Mucosa of descending colon (tissue), 3 donors: ENCODE measurements around the gene CNTN4. TPM values are rescaled to one million over a fixed set of nuclear protein-coding genes. Genes with fewer than 3 reads are reported as not detected.

Source experiments
- ATAC-seq: fragments of 200-7000 bp; cut with Tn5 transposase; one replicate; pipeline ENCODE4 v1.9.1; 2020; ENCODE audit warnings: mild to moderate bottlenecking, moderate library complexity
- DNase-seq, 3 donors: peaks; one replicate each; pipeline ENCODE4 v3.0.0-alpha.2; 2020
- H3K36me3 ChIP-seq: fragments of 200-600 bp; one replicate; pipeline ENCODE4 v1.8.0; 2021; ENCODE audit warnings: low read depth, mild to moderate bottlenecking
- H3K4me1 ChIP-seq: fragments of 200-600 bp; one replicate; pipeline ENCODE4 v1.8.0; 2021; ENCODE audit warnings: low read depth, mild to moderate bottlenecking
- H3K4me3 ChIP-seq: fragments of 200-600 bp; one replicate; pipeline ENCODE4 v1.8.0; 2021; ENCODE audit warnings: mild to moderate bottlenecking
- H3K9me3 ChIP-seq: fragments of 200-600 bp; one replicate; pipeline ENCODE4 v1.8.0; 2021; ENCODE audit warnings: mild to moderate bottlenecking
- CTCF ChIP-seq: fragments of 200-600 bp; IDR thresholded peaks from one replicate; pipeline ENCODE4 v1.8.0; 2022; ENCODE audit warnings: antibody characterized with exemption, mild to moderate bottlenecking
- intact Hi-C, 2 donors: fragments of 100-400 bp; cut with DNase I in 1 of 2; cut with micrococcal nuclease in 1 of 2; formaldehyde crosslinking; loops; one replicate each; pipeline versions ENCODE4 v1.11.0 to v1.11.1; 2022; cut with DNase I, micrococcal nuclease
- total RNA-seq, 3 donors: library from RNA; stranded (reverse); fragmentation: NEBNext Ultra II Directional in 2 of 3; extraction: Animal tissue kit (Norgen Biotek cat#: 25700) in 2 of 3; gene quantifications; one replicate each; pipeline versions ENCODE4 v1.2.1 to v1.2.4, GENCODE V29; 2021 to 2023
- donor health status: DM: no; HTN: no; CAD: no; lungs with moderate emphysema.
- donor health status: DM: no; HTN: no; CAD: no.
- donor health status: DM: no; HTN: yes; CAD: no.

The CNTN4 gene
- total RNA-seq, 3 donors from 2014 or later: 7.8 to 41.1 (median 13.4) TPM

- no peak for DNase-seq
- intact Hi-C loops: no loop called here
- no peak for TF ChIP-seq CTCF
- H3K4me1 ChIP-seq: no peaks in the 10 kb centered on the region
- H3K36me3 ChIP-seq: no peaks in the 10 kb centered on the region
- ATAC-seq: no peak
- no peaks in the 10 kb centered on the region for H3K9me3 ChIP-seq
- no peak overlapping the region for H3K4me3 ChIP-seq
Measured at GRCh38 chr3:2706144-2706835, 607.6 kb downstream of the CNTN4 start.

- H3K4me1 ChIP-seq: no peaks in the 10 kb centered on the region
- no peak for ATAC-seq
- intact Hi-C loops: no loop called here
- no peak for TF ChIP-seq CTCF
- no peak for DNase-seq
- no peaks in the 10 kb centered on the region for H3K36me3 ChIP-seq
- no peak overlapping the region for H3K4me3 ChIP-seq
- H3K9me3 ChIP-seq: no peaks in the 10 kb centered on the region
Measured at GRCh38 chr3:2706836-2707210, 608.2 kb downstream of the CNTN4 start.

GRCh38 chr3:2711081-2711480 is 612.4 kb downstream of the CNTN4 start:
- H3K4me1 ChIP-seq: no peaks in the 10 kb centered on the region
- H3K9me3 ChIP-seq: no peaks in the 10 kb centered on the region
- TF ChIP-seq CTCF: no peak
- intact Hi-C loops: no loop called here
- no peaks in the 10 kb centered on the region for H3K36me3 ChIP-seq
- ATAC-seq: no peak
- no peak for DNase-seq
- no peak overlapping the region for H3K4me3 ChIP-seq

GRCh38 chr3:2713923-2714322 is 615.3 kb downstream of the CNTN4 start:
- DNase-seq (peak in 1 of 3 donors; percentile 9), ATAC-seq (no peak)
- H3K9me3 ChIP-seq: no peaks in the 10 kb centered on the region
- H3K36me3 ChIP-seq: no peaks in the 10 kb centered on the region
- TF ChIP-seq CTCF: no peak
- no peak overlapping the region for H3K4me3 ChIP-seq
- no peaks in the 10 kb centered on the region for H3K4me1 ChIP-seq
- intact Hi-C loops: no loop called here

GRCh38 chr3:2714834-2715233 is 616.2 kb downstream of the CNTN4 start:
- no peak for ATAC-seq
- DNase-seq: no peak
- intact Hi-C loops: no loop called here
- no peak overlapping the region for H3K4me3 ChIP-seq
- H3K9me3 ChIP-seq: no peaks in the 10 kb centered on the region
- no peaks in the 10 kb centered on the region for H3K4me1 ChIP-seq
- H3K36me3 ChIP-seq: no peaks in the 10 kb centered on the region
- no peak for TF ChIP-seq CTCF

- no peaks in the 10 kb centered on the region for H3K36me3 ChIP-seq
- ATAC-seq: no peak
- intact Hi-C loops: no loop called here
- no peak overlapping the region for H3K4me3 ChIP-seq
- H3K9me3 ChIP-seq: no peaks in the 10 kb centered on the region
- no peaks in the 10 kb centered on the region for H3K4me1 ChIP-seq
- TF ChIP-seq CTCF: no peak
- DNase-seq: no peak
Measured at GRCh38 chr3:2727101-2727500, 628.4 kb downstream of the CNTN4 start.
